ENCODE measurements around the gene H3-3A. TPM values are rescaled to one million over a fixed set of nuclear protein-coding genes. Genes with fewer than 3 reads are reported as not detected.
A peak's percentile ranks its signal among the peaks of the same experiment; 100 is the strongest.

Gene H3-3A
- total RNA-seq, 2 donors from 2014 or later, result 222 to 316 TPM

DNA sequence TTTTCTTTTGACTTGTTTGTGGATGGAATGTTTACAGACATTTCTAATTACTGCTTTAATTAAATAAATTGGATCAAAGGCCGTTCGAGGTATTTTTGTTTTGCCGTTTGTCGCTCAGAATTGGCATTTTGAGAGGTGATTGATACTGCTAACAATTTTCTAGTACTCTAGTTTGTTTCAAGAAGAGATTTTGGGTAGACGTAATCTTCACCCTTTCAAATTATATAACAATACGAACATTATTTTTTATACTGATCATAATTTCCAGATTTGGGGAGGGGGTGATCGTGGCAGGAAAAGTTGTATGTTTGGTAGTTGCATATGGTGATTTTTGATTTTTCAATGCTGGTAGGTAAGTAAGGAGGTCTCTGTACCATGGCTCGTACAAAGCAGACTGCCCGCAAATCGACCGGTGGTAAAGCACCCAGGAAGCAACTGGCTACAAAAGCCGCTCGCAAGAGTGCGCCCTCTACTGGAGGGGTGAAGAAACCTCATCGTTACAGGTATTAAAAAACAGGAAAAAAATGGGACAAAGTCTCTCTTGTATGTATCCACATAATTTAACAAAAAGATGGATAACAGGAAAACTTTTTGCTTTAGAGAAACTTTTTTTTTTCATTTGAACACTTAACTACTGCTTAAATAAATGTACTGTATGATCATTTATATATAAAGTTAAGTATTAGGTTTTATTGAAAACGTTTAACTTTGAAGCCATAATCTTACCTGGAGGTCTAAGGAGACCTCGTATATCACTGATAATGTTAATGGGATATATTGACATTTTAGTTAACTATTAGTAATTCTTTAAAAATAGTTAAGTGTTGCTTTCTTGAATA lies 1.7 kb downstream of the H3-3A start:
- H3K4me1 Mint-ChIP-seq, result peaks cover 40% of the 10 kb centered on the region
- peak overlapping the region; percentile 99 for H3K27ac Mint-ChIP-seq
- H3K27me3 Mint-ChIP-seq, result no peaks in the 10 kb centered on the region
- H3K4me3 Mint-ChIP-seq, result peak overlapping the region; percentile 100
- H3K9me3 Mint-ChIP-seq, result no peaks in the 10 kb centered on the region
- ATAC-seq (replicated peaks), result no peak
- H3K36me3 Mint-ChIP-seq (ENCODE audit: low read depth), result peaks cover 64% of the 10 kb centered on the region

DNA sequence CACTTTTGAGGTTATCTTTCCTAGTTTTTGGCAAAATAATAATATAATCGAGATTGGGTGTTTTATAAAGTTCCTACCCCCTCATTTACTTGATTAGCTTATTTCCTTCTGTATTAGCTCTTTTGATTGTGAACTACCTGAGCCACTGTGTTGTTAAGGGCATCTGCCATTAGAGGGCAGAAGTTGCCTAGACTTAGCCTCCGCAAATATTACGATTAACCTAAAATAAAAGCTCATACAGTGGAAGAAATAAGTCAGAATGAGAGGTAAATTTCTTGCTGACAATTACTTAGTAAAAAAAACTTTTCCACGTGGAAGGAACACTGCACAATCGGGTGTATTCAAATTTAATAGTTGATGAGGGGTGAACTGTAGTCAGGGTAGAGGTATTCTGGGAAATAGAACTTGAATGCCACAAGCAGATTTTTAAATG lies 2.3 kb downstream of the H3-3A start:
- no peak for ATAC-seq (replicated peaks)
- H3K36me3 Mint-ChIP-seq (ENCODE audit: low read depth), result peaks cover 70% of the 10 kb centered on the region

DNA sequence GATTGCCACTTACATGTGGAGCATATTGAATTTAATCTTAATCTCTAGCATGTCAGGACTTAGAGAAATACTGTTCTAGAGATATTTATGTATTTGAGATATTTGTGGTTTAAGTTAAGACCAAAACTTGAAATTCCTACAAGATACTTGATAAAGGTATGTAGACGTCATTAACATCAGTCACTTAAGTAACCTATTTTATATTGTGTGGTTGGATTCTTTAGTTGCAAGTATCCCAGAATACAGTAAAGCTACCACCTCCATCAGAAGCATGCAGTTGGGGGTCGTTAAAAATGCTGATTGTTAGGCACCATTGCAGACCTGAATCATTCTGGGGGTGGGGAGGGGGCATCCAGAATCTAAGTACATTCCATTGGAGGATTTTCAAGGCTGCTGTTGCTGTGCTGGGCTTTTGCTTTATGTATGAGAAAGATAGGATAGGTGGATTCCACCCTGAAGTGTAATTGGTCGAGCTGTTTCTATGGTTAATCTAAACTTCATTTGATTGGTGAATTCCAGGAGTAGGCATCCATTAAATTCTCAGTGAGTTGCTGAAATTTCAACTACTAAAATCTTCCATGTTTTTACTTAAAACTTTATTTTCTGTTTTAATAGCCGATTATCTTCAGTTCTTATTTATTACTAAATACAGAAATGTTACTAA lies 4.0 kb downstream of the H3-3A start:
- no peak overlapping the region for H3K27ac Mint-ChIP-seq

More for the DNA sequence above, 2.3 kb downstream of the H3-3A start:
- H3K4me3 Mint-ChIP-seq, result peak overlapping the region; percentile 100
- H3K27ac Mint-ChIP-seq, result peak overlapping the region; percentile 99
- no peaks in the 10 kb centered on the region for H3K27me3 Mint-ChIP-seq
- peaks cover 42% of the 10 kb centered on the region for H3K4me1 Mint-ChIP-seq
- no peaks in the 10 kb centered on the region for H3K9me3 Mint-ChIP-seq

DNA sequence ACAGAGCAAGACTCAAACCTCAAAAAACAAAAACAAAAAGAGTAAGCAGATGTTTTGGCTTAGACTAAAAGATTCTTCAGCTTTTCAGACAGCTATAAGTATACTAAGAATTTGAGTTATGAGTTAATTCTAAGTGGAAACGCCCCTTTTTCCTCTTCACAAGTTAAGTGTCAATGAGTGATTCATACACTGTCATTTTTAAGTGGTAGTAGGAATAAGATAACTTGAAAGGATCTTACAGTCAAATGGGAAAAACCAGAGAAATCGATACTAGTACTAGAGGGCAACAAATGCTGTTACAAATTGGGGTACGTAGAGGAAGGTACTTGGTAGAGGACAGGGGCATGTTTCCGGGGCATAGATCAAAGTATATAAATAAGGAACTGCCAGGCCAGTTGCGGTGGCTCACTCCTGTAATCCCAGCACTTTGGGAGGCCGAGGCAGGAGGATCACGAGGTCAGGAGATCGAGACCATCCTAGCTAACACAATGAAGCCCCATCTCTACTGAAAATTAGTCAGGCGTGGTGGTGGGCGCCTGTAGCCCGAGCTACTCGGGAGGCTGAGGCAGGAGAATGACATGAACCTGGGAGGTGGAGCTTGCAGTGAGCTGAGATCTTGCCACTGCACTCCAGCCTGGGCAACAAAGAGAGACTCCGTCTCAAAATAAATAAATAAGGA lies 7.4 kb downstream of the H3-3A start:
- Mint-ChIP-seq H3K36me3 (ENCODE audit: low read depth) (peaks cover 99% of the 10 kb centered on the region), H3K4me3 (peak overlapping the region; percentile 100)

More for the DNA sequence above, 4.0 kb downstream of the H3-3A start:
- no peak for ATAC-seq (replicated peaks)
- no peaks in the 10 kb centered on the region for H3K27me3 Mint-ChIP-seq
- H3K4me1 Mint-ChIP-seq, result peaks cover 46% of the 10 kb centered on the region
- peak overlapping the region; percentile 100 for H3K4me3 Mint-ChIP-seq
- no peaks in the 10 kb centered on the region for H3K9me3 Mint-ChIP-seq
- H3K36me3 Mint-ChIP-seq (ENCODE audit: low read depth), result peaks cover 86% of the 10 kb centered on the region

DNA sequence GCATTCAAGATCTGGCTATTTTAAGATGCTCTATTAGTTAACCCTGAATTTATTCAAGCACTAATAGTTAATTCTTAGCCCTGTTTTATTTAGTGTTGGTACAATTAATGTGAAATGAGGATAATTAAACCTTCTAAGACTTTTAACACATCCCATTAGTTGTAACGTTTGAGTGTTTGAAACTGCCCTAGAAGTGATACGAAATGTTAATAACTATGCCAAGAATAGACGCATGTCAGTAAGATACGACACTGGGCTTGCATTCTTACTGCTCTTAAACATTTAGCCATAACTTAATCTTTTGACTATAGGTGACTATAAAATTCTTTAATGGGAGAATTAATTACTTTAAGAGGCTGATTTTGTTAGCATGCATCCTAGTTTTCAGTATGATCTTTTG lies 9.8 kb downstream of the H3-3A start:
- Mint-ChIP-seq H3K27me3 (no peaks in the 10 kb centered on the region), H3K27ac (no peak overlapping the region), H3K4me1 (peaks cover 25% of the 10 kb centered on the region), H3K4me3 (no peak overlapping the region), H3K9me3 (no peaks in the 10 kb centered on the region), H3K36me3 (ENCODE audit: low read depth) (peaks cover 80% of the 10 kb centered on the region)
- no peak for ATAC-seq (replicated peaks)

More for the DNA sequence above, 7.4 kb downstream of the H3-3A start:
- peak; percentile 89 for ATAC-seq (replicated peaks)
- Mint-ChIP-seq H3K9me3 (no peaks in the 10 kb centered on the region), H3K4me1 (peaks cover 42% of the 10 kb centered on the region), H3K27me3 (no peaks in the 10 kb centered on the region), H3K27ac (peak overlapping the region; percentile 82)

DNA sequence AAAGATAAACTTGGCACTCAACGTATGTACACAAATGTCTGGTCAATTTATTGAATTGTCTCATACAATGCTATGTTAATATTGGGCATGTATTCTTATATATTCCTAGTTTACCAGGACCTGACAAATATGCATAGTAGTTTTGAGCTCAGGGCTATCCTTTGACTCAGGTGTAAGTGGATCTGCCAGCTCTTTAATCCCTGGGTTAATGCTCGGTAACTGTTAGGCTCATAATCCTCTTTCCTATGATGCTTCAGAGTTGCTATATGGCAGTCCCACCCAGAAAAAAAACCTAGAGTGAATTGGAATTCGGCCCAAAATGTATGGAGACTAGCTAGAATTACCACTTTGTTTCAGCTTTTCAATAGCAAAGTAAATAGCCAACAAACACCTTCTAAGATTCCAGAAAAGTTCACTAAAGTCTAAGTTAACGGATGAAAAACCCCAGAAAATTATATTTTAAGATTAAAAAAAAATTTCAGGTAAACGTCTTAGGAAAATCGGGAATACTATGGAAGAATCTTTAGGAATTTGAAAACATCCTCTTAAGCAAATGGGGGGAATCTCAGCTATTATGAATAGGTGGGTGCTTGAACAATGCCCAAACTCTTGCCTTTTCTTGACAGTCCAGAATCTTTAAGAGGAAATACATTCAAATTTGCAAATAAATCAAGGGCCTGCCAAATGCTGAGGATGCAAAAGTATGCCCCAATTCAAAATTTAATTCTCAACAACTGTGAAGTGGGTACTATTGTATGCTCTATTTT lies 10.9 kb downstream of the H3-3A start:
- ATAC-seq (replicated peaks), result no peak
- H3K9me3 Mint-ChIP-seq, result no peaks in the 10 kb centered on the region
- no peaks in the 10 kb centered on the region for H3K27me3 Mint-ChIP-seq
- no peak overlapping the region for H3K4me3 Mint-ChIP-seq
- peaks cover 18% of the 10 kb centered on the region for H3K4me1 Mint-ChIP-seq
- no peak overlapping the region for H3K27ac Mint-ChIP-seq
- peaks cover 70% of the 10 kb centered on the region for H3K36me3 Mint-ChIP-seq (ENCODE audit: low read depth)

DNA sequence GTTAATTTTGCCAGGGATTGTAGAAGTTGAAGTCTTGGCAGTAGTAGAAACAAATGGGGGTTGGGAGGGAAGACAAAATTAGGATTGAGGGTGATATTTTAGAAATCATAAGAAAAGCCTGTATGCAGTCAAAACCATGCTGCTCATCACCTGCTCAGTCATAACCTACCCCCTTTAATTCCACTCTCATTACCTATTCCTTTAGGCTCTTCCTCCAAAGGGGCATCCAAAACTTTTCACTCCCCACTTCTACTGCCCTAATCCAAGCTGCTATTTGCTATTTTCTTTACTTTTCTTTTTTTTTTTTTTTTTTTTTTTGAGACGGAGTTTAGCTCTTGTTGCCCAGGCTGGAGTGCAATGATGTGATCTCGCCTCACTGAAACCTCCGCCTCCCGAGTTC lies 11.5 kb downstream of the H3-3A start:
- peaks cover 11% of the 10 kb centered on the region for H3K4me1 Mint-ChIP-seq
- H3K36me3 Mint-ChIP-seq (ENCODE audit: low read depth), result peaks cover 63% of the 10 kb centered on the region
- no peak overlapping the region for H3K4me3 Mint-ChIP-seq
- no peak overlapping the region for H3K27ac Mint-ChIP-seq
- H3K27me3 Mint-ChIP-seq, result no peaks in the 10 kb centered on the region
- H3K9me3 Mint-ChIP-seq, result no peaks in the 10 kb centered on the region
- ATAC-seq (replicated peaks), result no peak

DNA sequence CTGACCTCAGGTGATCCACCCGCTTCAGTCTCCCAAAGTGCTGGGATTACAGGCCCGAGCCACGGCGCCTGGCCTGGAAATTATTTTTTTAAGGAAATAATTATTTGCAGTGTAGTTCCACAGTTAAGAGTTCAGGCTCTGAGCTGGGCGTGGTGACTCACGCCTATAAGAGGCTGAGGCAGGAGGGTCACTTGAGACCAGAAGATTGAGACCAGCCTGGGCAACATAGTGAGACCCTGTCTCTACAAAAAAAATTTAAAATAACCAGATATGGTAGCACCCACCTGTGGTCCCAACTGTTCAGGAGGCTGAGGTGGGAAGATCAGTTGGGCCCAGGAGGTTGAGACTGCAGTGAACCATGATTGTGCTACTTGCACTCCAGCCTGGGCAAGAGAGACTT lies 13.9 kb downstream of the H3-3A start:
- H3K4me3 Mint-ChIP-seq, result no peak overlapping the region
- no peaks in the 10 kb centered on the region for H3K27me3 Mint-ChIP-seq
- no peak for ATAC-seq (replicated peaks)
- no peaks in the 10 kb centered on the region for H3K9me3 Mint-ChIP-seq
- H3K27ac Mint-ChIP-seq, result no peak overlapping the region
- peaks cover 40% of the 10 kb centered on the region for H3K36me3 Mint-ChIP-seq (ENCODE audit: low read depth)
- H3K4me1 Mint-ChIP-seq, result no peaks in the 10 kb centered on the region

DNA sequence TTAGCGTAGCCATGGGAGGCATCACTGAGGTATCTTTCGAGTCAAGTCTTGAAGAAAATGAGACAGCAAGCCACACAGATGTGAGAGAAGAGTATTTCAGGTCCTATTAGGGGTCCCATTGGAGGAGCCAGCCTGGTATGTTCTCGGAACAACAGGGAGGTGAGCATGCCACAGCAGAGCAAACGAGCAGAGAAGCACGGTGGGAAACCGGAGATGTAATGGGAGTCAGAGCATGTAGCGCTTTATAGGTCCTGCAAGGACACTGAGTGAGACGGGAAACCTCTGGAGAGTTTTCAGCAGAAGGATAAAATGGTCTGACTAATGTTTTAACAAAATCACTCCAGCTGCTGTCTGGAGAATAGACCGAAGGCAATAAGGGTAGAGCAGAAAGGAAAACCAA lies 15.9 kb downstream of the H3-3A start:
- no peaks in the 10 kb centered on the region for H3K27me3 Mint-ChIP-seq
- H3K4me1 Mint-ChIP-seq, result peaks cover 4% of the 10 kb centered on the region
- no peak overlapping the region for H3K4me3 Mint-ChIP-seq
- ATAC-seq (replicated peaks), result no peak
- H3K36me3 Mint-ChIP-seq (ENCODE audit: low read depth), result peaks cover 21% of the 10 kb centered on the region
- no peak overlapping the region for H3K27ac Mint-ChIP-seq
- no peaks in the 10 kb centered on the region for H3K9me3 Mint-ChIP-seq

DNA sequence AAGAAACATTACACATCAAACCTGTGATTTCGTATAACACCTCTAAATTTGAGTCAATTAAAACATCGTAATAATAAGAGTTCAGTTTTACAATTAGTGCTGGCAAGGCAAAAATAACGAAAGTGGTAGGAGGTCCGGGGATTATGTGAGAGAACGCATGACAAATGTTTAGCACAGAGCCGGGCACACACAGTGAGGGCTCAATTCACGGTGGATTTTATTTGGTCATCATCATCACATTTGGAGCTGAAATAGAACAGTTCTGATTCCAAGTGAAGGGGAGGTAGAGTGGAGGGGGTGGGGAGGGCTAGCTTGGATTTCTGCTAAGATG lies 20.0 kb downstream of the H3-3A start:
- Mint-ChIP-seq H3K27ac (peak overlapping the region; percentile 67), H3K9me3 (no peaks in the 10 kb centered on the region), H3K27me3 (no peaks in the 10 kb centered on the region), H3K36me3 (ENCODE audit: low read depth) (no peaks in the 10 kb centered on the region), H3K4me1 (peaks cover 4% of the 10 kb centered on the region), H3K4me3 (peak overlapping the region; percentile 81)
- ATAC-seq (replicated peaks), result peak; percentile 32

DNA sequence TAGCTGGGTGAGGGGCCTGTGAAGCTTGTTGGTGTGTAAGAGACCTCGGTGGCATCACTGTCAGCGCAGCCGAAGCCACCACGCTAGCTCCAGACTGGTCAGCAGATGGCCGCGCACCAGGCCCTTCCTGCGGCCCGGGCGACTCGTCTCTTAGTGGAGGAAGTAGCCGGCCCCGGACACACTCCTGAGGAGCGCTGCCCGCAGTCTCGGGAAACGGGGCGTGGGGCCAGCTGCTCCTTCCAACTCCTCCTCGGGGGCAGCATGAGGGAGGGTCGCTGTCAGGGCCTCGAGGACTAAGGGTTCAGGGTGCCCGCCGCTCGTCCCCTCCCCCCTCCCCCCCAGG lies 20.4 kb downstream of the H3-3A start:
- no peaks in the 10 kb centered on the region for H3K36me3 Mint-ChIP-seq (ENCODE audit: low read depth)
- peak overlapping the region; percentile 79 for H3K27ac Mint-ChIP-seq
- H3K9me3 Mint-ChIP-seq, result no peaks in the 10 kb centered on the region
- H3K27me3 Mint-ChIP-seq, result no peaks in the 10 kb centered on the region
- H3K4me3 Mint-ChIP-seq, result peak overlapping the region; percentile 81
- ATAC-seq (replicated peaks), result peak; percentile 47
- H3K4me1 Mint-ChIP-seq, result peaks cover 4% of the 10 kb centered on the region

DNA sequence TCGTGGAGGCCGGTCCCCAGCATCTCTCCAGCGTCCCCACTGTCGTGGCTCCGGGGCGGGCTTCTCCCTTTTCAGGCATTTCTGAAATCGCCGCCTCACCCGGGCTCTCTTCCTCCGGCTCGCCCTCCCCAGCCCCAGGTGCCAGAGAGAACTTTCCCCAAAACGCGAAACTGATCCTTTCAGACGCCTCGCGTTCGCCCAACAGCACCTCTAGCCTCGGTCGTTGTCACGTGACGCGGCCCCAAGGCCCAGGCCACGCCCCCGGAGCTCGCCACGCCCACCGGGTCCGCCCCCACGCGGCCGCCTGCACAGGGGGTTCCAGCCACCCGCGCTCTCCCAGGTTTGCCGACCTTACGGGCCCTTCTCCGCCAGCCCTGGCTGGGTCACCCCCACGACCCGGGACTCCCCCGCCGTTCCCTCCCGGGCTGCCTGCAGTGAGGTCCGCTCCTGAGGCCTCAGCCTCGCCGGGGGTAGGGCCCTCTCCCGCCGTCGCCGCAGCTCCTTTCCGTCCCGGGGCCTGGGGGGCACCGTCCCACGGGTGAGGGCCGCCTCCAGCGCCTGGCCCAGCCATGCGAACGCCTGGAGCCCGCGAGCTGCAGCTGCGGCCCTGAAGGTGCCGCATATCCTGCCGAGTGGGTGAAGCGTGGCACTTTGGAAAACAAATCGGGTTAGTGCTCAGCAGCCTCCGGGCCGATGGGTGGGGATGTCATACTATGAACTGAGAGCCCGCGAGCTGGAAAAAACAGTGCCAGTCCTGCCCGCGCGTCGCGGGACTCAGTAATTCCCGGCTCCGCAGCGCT lies 21.0 kb downstream of the H3-3A start:
- peaks cover 4% of the 10 kb centered on the region for H3K4me1 Mint-ChIP-seq
- peak; percentile 92 for ATAC-seq (replicated peaks)
- H3K27ac Mint-ChIP-seq, result peak overlapping the region; percentile 79
- no peaks in the 10 kb centered on the region for H3K9me3 Mint-ChIP-seq
- H3K36me3 Mint-ChIP-seq (ENCODE audit: low read depth), result no peaks in the 10 kb centered on the region
- no peaks in the 10 kb centered on the region for H3K27me3 Mint-ChIP-seq
- H3K4me3 Mint-ChIP-seq, result peak overlapping the region; percentile 81

DNA sequence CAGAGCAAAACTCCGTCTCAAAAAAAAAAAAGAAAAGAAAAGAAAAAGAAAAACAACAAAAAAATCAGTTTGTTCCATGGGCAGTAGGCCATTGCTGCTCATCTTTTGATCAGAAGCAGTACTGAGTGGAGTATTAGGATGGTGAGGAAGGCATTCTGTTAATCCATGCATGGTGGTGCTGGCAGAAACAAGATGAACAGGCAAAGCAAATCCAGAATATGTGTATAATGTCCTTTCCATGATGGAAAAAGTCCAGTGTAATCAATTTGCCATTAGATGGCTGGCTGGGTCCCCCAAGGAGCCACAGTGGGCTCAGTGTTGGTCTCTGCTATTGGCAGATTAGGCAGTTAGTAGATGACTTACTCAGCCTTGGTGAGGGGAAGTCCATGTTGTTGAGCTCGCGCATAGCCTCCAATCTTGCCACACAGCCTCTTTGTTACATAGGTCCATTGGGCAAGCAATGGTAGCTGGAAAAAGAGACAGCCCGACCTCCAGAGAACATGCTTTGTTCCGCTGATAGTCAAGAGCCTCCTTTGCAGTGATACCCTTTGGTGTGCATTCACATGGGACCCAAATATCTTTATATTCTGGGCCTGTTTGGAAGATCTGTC lies 23.3 kb downstream of the H3-3A start:
- H3K27ac Mint-ChIP-seq, result no peak overlapping the region
- no peak overlapping the region for H3K4me3 Mint-ChIP-seq
- H3K9me3 Mint-ChIP-seq, result no peaks in the 10 kb centered on the region
- H3K4me1 Mint-ChIP-seq, result peaks cover 4% of the 10 kb centered on the region
- no peaks in the 10 kb centered on the region for H3K36me3 Mint-ChIP-seq (ENCODE audit: low read depth)
- H3K27me3 Mint-ChIP-seq, result no peaks in the 10 kb centered on the region
- ATAC-seq (replicated peaks), result no peak
